NCI-H2171 (cell line): ENCODE measurements around the gene PAQR6.

Experiments
- DNase-seq: peaks from one replicate; lab custom pipeline; 2025; lab: John Stamatoyannopoulos, UW

Gene PAQR6

GRCh38 chr1:156247460-156248322 lies at the start of gene PAQR6:
PAQR6 (minus strand) TSS chr1:156248056; CDS start chr1:156246731, 1,325 bp downstream.
- DNase-seq = no peak

GRCh38 chr1:156295391-156295947 lies 47.6 kb upstream of the PAQR6 start, which contains the start of gene GLMP:
GLMP (minus strand) TSS chr1:156295679; CDS start chr1:156295645, 34 bp downstream.
- DNase-seq = peak; percentile 40

GRCh38 chr1:156293895-156294294 lies 46.0 kb upstream of the PAQR6 start:
- no peak for DNase-seq

GRCh38 chr1:156293098-156293434 lies 45.2 kb upstream of the PAQR6 start:
- DNase-seq = no peak

GRCh38 chr1:156291226-156292061 lies 43.6 kb upstream of the PAQR6 start:
- no peak for DNase-seq

GRCh38 chr1:156289857-156290256 lies 42.0 kb upstream of the PAQR6 start:
- DNase-seq = no peak

- DNase-seq = no peak
These were observed 38.2 kb upstream of the PAQR6 start for GRCh38 chr1:156286061-156286460.

GRCh38 chr1:156285437-156285836 lies 37.6 kb upstream of the PAQR6 start:
- DNase-seq = no peak

GRCh38 chr1:156284757-156285156 lies 36.9 kb upstream of the PAQR6 start:
- no peak for DNase-seq

GRCh38 chr1:156284112-156284511 lies 36.3 kb upstream of the PAQR6 start, which contains the start of gene TMEM79:
TMEM79 (plus strand) TSS chr1:156284325; CDS start chr1:156285227, 902 bp downstream.
- no peak for DNase-seq

- no peak for DNase-seq
These were observed 35.7 kb upstream of the PAQR6 start for GRCh38 chr1:156283521-156283920.

GRCh38 chr1:156282479-156283222 lies 34.8 kb upstream of the PAQR6 start, which contains the start of gene SMG5:
SMG5 (minus strand) TSS chr1:156282825; CDS start chr1:156282680, 145 bp downstream.
- DNase-seq = peak; percentile 97

GRCh38 chr1:156281693-156282478 lies 34.0 kb upstream of the PAQR6 start:
- DNase-seq = peak; percentile 27

GRCh38 chr1:156281281-156281680 lies 33.4 kb upstream of the PAQR6 start:
- no peak for DNase-seq

- no peak for DNase-seq
These were observed 32.0 kb upstream of the PAQR6 start for GRCh38 chr1:156279837-156280236.

GRCh38 chr1:156276966-156277381 lies 29.1 kb upstream of the PAQR6 start:
- no peak for DNase-seq

GRCh38 chr1:156276532-156276931 lies 28.7 kb upstream of the PAQR6 start:
- DNase-seq = no peak

GRCh38 chr1:156270314-156270713 lies 22.5 kb upstream of the PAQR6 start:
- no peak for DNase-seq

GRCh38 chr1:156268336-156268735 lies 20.5 kb upstream of the PAQR6 start:
- no peak for DNase-seq

- DNase-seq = no peak
These were observed 18.2 kb upstream of the PAQR6 start for GRCh38 chr1:156266051-156266450.

GRCh38 chr1:156263288-156263655 lies 15.4 kb upstream of the PAQR6 start:
- DNase-seq = no peak
